ENCODE results near the gene REG4.
A peak's percentile ranks its signal among the peaks of the same experiment; 100 is the strongest.
"Not testable (repeated sequence)": the region's sequence is repeated elsewhere in the genome, so short reads cannot be mapped to it uniquely, and the experiment has no call there.

REG4 gene

DNA sequence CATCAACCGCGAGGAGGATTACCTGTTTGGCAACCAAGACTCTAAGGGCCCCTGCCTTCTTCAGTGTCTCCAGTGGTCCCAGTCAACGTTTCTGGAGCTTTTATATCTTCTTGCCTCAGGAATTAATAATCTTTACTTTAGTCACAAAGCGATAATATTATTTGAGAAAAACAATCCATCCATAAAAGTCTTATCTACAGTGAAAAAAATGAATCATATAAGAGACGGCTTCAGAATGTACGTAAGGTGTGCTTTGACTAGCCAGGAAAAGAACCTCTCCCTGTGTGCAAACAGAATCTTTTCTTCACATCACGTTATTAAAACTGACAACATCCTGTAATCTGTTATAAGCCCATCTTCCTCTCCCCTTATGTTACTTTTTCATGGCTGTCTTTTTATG lies at the start of gene REG4:
Gene REG4, minus strand, starts transcription at position 74 of the 400 bp plus-strand sequence. CDS start 2,691 bp downstream, outside the sequence.
- DNase-seq (ENCODE audit: low read depth in 4 of 4, low spot score in 1 of 4), result no peak

- no peak for DNase-seq (ENCODE audit: low read depth in 4 of 4, low spot score in 1 of 4)
These were observed 48.4 kb upstream of the REG4 start for GRCh38 chr1:119859647-119860046.

DNA sequence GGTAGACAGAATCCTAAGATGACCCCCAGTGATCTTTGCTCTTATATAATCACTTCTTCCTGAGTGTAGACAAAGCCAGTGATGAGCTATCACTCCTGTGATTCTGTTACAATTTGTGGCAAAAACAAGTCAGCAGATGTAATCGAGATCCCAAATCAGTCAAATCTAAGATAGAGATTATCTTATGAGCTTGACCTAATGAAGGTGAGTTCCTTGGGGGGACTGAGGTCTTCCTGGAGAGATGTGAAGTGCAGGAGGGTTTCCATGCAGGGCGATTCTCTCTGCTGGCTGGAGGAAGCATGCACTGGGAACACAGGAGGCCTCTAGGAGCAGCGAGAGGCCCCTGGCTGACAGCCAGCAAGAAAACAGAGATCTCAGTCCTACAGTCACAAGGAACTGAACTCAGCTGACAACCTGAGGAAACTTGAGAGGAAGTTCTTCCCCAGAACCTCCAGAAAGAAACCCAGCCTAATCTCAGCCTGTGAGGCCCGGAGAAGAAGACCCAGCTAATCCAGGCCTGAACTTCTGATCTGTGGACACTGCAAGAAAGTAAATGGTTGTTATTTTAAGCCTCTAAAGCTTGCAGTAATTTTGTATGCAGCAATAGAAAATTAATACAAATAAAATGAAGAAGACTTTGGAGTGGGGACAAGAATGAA lies 47.4 kb upstream of the REG4 start:
- not testable (repeated sequence) for DNase-seq (ENCODE audit: low read depth in 4 of 4, low spot score in 1 of 4)

GRCh38 chr1:119858126-119858525 lies 46.9 kb upstream of the REG4 start:
- DNase-seq (ENCODE audit: low read depth in 4 of 4, low spot score in 1 of 4), result no peak

- no peak for DNase-seq (ENCODE audit: low read depth in 4 of 4, low spot score in 1 of 4)
These were observed 41.9 kb upstream of the REG4 start for GRCh38 chr1:119853155-119853554.

DNA sequence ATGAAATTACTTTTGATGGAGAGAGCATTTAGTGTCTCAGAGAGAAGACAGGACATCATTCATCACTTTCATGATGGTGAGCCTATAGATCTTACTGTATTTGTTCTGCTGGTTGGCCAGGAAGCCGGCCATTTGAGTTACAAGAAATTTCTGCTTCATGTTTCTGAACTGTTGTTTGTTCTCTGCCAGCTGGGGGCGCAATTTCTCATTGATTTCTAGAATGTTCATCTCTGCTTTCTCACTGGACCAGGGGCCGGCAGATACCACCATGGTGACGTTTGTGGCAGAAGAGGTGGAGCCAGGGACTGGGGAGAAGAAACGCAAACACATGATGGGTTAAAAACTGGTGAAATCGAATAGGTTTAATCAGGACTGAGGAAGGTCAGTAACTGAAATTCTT lies 32.9 kb upstream of the REG4 start:
- not testable (repeated sequence) for DNase-seq (ENCODE audit: low read depth in 4 of 4, low spot score in 1 of 4)

- no peak for DNase-seq (ENCODE audit: low read depth in 4 of 4, low spot score in 1 of 4)
These were observed 30.0 kb upstream of the REG4 start for GRCh38 chr1:119841306-119841705.

GRCh38 chr1:119840745-119841144 lies 29.5 kb upstream of the REG4 start:
- DNase-seq (ENCODE audit: low read depth in 4 of 4, low spot score in 1 of 4), result no peak

DNA sequence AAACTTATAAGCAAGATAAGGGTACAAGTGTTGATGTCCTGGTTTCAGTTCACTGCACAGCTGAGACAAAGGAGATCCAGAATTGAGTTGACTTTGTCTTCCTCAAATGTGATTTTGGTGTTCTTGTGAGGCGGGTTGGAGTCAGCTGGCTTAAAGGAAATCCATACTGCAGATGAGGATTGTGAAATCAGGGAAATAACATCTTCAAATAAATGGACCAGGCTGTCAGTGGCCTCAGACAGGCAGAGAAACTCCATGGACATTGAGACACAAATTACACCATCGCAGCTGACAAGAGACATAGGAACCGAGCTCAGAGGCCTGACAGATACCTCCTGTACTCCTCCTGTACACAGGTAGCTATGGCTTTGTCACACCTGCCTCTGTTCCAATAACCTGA lies 27.0 kb upstream of the REG4 start:
- no peak for DNase-seq (ENCODE audit: low read depth in 4 of 4, low spot score in 1 of 4)

- DNase-seq (ENCODE audit: low read depth in 4 of 4, low spot score in 1 of 4), result no peak
These were observed 23.7 kb upstream of the REG4 start for GRCh38 chr1:119834990-119835389.

DNA sequence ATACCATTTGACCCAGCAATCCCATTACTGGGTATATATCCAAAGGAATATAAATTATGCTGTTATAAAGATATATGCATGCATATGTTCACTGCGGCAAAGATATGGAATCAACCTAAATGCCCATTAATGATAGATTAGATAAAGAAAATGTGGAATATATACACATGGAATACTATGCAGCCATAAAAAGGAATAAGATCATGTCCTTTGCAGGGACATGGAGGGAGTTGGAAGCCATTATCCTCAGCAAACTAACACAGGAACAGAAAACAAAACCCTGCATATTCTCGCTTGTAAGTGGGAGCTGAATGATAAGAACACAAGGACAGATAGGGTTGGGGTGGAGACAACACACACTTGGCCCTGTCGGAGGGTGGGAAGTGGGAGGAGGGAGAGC lies 19.8 kb upstream of the REG4 start:
- no peak for DNase-seq (ENCODE audit: low read depth in 4 of 4, low spot score in 1 of 4)

DNA sequence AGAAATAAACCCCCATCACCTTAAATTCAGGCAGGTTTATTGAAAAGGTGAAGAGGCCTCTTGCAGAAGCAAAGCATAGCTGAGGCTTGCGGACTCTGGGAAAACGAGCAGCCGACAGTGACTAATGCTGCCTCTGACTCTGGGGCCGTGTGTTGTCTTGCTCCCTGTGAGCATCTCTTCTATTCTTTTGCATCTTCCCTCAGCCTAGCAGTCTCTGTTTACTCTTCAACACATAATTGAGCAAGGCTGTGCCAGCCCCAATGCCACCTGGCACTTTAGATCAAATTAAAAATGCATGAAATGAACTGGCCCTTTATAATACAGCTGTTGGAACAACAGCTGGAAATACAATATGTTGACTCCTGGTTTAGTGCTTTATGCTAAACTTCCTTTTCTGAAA lies 18.4 kb upstream of the REG4 start:
- DNase-seq (ENCODE audit: low read depth in 4 of 4, low spot score in 1 of 4), result no peak

DNA sequence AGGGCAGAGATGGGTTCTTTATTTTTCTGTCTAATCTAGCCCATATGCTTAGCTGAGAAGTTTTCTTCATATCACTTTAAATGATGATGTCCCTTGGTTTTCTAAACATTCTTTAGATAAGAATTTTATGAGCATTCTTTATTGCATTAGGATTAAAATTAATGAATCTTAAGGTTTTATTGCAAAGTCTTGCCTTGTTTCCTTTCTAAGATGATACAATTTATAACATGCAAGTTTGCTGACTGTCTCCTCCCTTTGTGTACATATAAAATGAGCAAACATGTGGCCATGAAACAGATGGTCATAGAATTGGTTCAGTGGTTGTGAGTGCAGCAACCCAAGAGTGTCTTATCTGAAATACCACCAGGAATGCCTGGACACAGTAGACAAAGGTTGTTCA lies 17.7 kb upstream of the REG4 start:
- not testable (repeated sequence) for DNase-seq (ENCODE audit: low read depth in 4 of 4, low spot score in 1 of 4)

DNA sequence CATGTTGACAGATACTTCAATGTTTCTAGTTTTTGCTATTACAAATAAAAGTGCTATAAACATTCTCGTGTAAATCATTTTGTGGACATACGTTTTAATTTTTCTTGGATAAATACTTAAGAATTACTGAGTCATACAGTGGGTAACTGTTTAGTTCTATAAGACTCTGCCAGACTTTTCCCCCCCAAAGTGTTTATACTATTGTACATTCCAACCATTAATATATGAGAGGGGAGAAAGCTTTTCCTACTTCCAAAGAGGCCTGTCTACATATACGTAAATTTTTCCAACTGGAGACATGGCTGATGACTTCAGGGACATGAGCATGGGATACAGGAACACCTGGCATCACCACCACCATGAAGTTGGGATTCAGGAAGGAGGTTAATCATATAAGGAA lies 17.0 kb upstream of the REG4 start:
- DNase-seq (ENCODE audit: low read depth in 4 of 4, low spot score in 1 of 4), result no peak

DNA sequence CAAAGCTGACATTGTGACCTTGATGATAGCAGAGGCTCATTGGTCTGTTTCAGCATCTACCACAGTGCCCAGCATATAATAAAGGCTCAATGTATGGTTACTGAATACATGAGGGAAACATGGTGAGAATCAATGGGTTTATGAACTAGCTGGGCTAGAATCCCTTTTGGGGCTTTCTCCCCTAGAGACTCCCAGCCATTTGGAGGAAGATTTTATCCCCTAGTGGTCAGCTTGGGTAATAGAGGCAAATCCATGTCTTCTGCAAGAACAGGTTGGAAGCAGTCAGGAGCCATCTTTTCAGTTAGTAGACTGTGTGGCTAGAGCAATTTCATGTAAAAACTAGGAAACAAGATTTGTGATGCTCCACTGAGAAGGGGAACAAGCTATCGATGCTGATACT lies 15.8 kb upstream of the REG4 start:
- DNase-seq (ENCODE audit: low read depth in 4 of 4, low spot score in 1 of 4), result no peak

GRCh38 chr1:119822406-119822805 lies 11.1 kb upstream of the REG4 start:
- no peak for DNase-seq (ENCODE audit: low read depth in 4 of 4, low spot score in 1 of 4)

- DNase-seq (ENCODE audit: low read depth in 4 of 4, low spot score in 1 of 4), result no peak
These were observed 6.9 kb upstream of the REG4 start for GRCh38 chr1:119818181-119818580.

DNA sequence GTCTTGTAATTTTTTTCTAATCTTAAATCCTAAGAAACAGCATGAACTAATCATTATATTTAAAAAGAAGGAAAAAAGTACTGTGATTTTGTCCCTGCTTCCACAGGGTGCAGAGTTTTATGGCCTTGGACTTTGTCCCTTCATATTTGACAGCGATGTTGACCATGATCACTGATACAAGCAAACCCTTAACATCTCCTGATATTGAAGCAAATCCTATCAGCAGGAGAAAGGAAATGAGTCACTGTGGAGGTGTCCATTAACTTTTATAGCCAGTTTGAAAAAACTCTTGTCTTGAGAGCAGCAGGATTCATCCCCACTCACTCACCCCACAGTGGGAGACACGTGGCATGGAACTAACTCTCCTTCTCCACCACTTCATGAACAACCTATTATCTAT lies 5.1 kb upstream of the REG4 start:
- no peak for DNase-seq (ENCODE audit: low read depth in 4 of 4, low spot score in 1 of 4)

GRCh38 chr1:119815928-119816327 lies 4.7 kb upstream of the REG4 start:
- no peak for DNase-seq (ENCODE audit: low read depth in 4 of 4, low spot score in 1 of 4)

GRCh38 chr1:119815361-119815760 lies 4.1 kb upstream of the REG4 start:
- DNase-seq (ENCODE audit: low read depth in 4 of 4, low spot score in 1 of 4), result no peak

GRCh38 chr1:119814288-119814687 lies 3.0 kb upstream of the REG4 start:
- DNase-seq (ENCODE audit: low read depth in 4 of 4, low spot score in 1 of 4), result no peak

- no peak for DNase-seq (ENCODE audit: low read depth in 4 of 4, low spot score in 1 of 4)
These were observed 811 bp upstream of the REG4 start for GRCh38 chr1:119811985-119812557.

DNA sequence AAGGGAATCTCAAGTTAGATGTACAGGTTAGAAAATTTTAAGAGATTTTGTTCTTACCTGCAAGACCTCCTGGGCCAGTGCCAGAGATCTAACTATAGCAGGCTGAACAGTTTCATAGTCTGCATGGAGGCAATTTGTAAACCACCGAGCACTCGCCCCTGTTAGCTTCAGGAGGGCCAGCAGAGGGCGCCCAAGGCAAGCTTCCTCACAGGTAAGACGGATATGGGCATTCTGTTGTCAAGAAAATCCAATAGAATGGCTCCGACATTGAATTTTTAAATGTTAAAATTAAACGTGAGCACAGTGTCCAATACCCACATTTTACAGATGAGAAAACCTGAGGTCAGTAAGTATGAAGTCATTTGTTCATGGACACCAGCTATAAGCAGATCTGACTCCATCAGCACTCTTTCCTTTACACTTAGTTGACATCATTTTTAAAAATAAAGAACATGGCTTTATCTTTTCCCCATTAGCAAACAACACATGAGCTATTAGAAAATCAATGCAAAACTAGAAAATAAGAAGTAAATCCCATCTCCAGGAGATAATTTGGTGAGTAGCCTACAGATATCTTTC lies 2.2 kb downstream of the REG4 start:
- peak; percentile 44 to 50 (median 48) for DNase-seq (ENCODE audit: low read depth in 4 of 4, low spot score in 1 of 4)
